ENCODE measurements around the gene WDR20. TPM values are rescaled to one million over a fixed set of nuclear protein-coding genes. Genes with fewer than 3 reads are reported as not detected.

Gene WDR20
- total and polyA plus RNA-seq, 2 donors (not counting 3 experiments of a cell fraction or from before 2014, with no cell fraction given) = 12.2 to 22.4 TPM

DNA sequence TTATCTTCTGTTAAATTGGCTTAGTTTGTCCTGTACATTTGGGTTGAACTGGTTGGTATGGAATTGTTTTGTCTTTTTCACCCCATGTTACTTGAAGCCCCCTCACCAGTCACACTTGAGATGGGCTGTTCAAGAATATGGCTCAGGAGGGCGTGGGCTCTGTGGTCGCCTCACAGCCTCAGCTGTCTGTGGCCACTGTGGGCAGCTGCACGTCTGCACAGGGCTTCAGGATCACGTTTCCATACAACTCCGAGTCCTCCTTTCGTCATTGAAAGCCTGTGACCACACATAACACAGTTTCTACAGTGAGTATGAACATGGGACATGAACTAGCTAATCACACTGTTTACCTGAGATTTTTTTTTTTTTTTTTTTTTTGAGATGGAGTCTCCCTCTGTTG is 84.0 kb downstream of the WDR20 start:
- Histone ChIP-seq H3K27me3 (ENCODE audit: control insufficient read depth in 2 of 2, insufficient read depth in 2 of 2, low read length in 2 of 2) (no peaks in the 10 kb centered on the region), H2AFZ (ENCODE audit: low read depth, low read length) (no peak overlapping the region), H3K4me3 (replicated peaks in 1 of 3; ENCODE audit: insufficient read depth in 1 of 3, low read depth in 1 of 3, low read length in 3 of 3) (no peak overlapping the region), H3K9me3 (replicated peaks; ENCODE audit: control insufficient read depth, insufficient read depth, low read length) (no peaks in the 10 kb centered on the region), H3K36me3 (ENCODE audit: control insufficient read depth in 2 of 2, extremely low read depth in 1 of 2, insufficient read depth in 2 of 2, low read length in 2 of 2) (no peaks in the 10 kb centered on the region), H3K4me2 (ENCODE audit: insufficient read depth, low read length) (no peak overlapping the region), H4K20me1 (replicated peaks; ENCODE audit: control insufficient read depth, extremely low read depth, insufficient read depth, low read length) (no peaks in the 10 kb centered on the region), H3K27ac (ENCODE audit: insufficient read depth, low read depth, low read length) (no peak overlapping the region), H3K79me2 (ENCODE audit: control insufficient read depth, insufficient read depth, low read length) (no peaks in the 10 kb centered on the region), H3K9ac (replicated peaks; ENCODE audit: extremely low read depth, insufficient read depth, low read length) (no peak overlapping the region), H3K9me1 (replicated peaks; ENCODE audit: control insufficient read depth, extremely low read depth, insufficient read depth, low read length) (no peaks in the 10 kb centered on the region), H3K4me1 (ENCODE audit: control insufficient read depth, extremely low read depth, insufficient read depth, low read length) (peaks cover 8% of the 10 kb centered on the region)
- dilution Hi-C loops (cut with MboI; ENCODE audit: extremely low pct_ligation_motif_present, low sequenced_read_pairs) (no loop called here), intact Hi-C loops (cut with micrococcal nuclease) (no loop called here)
- BruUV-seq (replicated peaks) = no TSS peak
- FAIRE-seq = no peak
- CTCF ChIA-PET = no interaction called here
- TF ChIP-seq, protein P1, sequence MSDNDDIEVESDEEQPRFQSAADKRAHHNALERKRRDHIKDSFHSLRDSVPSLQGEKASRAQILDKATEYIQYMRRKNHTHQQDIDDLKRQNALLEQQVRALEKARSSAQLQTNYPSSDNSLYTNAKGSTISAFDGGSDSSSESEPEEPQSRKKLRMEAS (IDR thresholded peaks at IDR 0.05; ENCODE audit: insufficient read depth, insufficient read length) = no peak
- POLR2A ChIA-PET = no interaction called here
- no peak for DNase-seq (ENCODE audit: low read depth, low spot score)

DNA sequence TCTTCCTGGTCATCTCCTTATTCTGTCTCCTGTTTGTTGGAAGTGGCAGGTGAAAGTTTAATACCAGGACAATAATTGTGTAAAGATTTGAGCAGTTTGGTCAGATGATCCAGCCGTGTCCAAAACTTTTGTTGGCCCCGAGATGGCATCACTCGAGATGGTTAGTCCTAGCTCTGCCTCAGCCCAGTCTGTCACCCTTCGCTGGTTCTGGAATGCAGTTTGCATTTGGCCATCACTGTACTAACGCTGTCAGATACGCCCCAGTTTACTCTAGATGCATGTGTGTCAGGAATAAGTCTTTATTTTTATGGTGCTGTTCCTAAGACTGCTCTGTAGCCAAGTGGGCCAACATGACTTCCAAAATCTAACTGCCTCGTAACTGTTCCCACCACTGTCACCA is 85.7 kb downstream of the WDR20 start:
- Histone ChIP-seq H3K4me2 (ENCODE audit: insufficient read depth, low read length) (no peak overlapping the region), H3K27ac (ENCODE audit: insufficient read depth, low read depth, low read length) (no peak overlapping the region), H3K9ac (replicated peaks; ENCODE audit: extremely low read depth, insufficient read depth, low read length) (no peak overlapping the region), H3K79me2 (ENCODE audit: control insufficient read depth, insufficient read depth, low read length) (no peaks in the 10 kb centered on the region), H3K4me3 (replicated peaks in 1 of 3; ENCODE audit: insufficient read depth in 1 of 3, low read depth in 1 of 3, low read length in 3 of 3) (no peak overlapping the region), H3K9me3 (replicated peaks; ENCODE audit: control insufficient read depth, insufficient read depth, low read length) (no peaks in the 10 kb centered on the region), H3K9me1 (replicated peaks; ENCODE audit: control insufficient read depth, extremely low read depth, insufficient read depth, low read length) (no peaks in the 10 kb centered on the region), H4K20me1 (replicated peaks; ENCODE audit: control insufficient read depth, extremely low read depth, insufficient read depth, low read length) (no peaks in the 10 kb centered on the region), H3K36me3 (ENCODE audit: control insufficient read depth in 2 of 2, extremely low read depth in 1 of 2, insufficient read depth in 2 of 2, low read length in 2 of 2) (no peaks in the 10 kb centered on the region), H3K27me3 (ENCODE audit: control insufficient read depth in 2 of 2, insufficient read depth in 2 of 2, low read length in 2 of 2) (no peaks in the 10 kb centered on the region), H3K4me1 (ENCODE audit: control insufficient read depth, extremely low read depth, insufficient read depth, low read length) (peaks cover 8% of the 10 kb centered on the region), H2AFZ (ENCODE audit: low read depth, low read length) (no peak overlapping the region)
- FAIRE-seq = no peak
- no TSS peak for BruUV-seq (replicated peaks)
- ChIA-PET POLR2A (no interaction called here), CTCF (interaction anchor here (1.4 kb wide), 1 partner anchor 12 kb away, joined by 3 read pairs; no protein-coding TSS in a partner anchor)
- DNase-seq (ENCODE audit: low read depth, low spot score) = no peak
- intact Hi-C loops (cut with micrococcal nuclease) = no loop called here
- dilution Hi-C loops (cut with MboI; ENCODE audit: extremely low pct_ligation_motif_present, low sequenced_read_pairs) = no loop called here
- TF ChIP-seq EZH2 (IDR thresholded peaks at IDR 0.05; ENCODE audit: borderline replicate concordance, low read depth, low read length, severe bottlenecking) = no peak
- TF ChIP-seq, protein P2, sequence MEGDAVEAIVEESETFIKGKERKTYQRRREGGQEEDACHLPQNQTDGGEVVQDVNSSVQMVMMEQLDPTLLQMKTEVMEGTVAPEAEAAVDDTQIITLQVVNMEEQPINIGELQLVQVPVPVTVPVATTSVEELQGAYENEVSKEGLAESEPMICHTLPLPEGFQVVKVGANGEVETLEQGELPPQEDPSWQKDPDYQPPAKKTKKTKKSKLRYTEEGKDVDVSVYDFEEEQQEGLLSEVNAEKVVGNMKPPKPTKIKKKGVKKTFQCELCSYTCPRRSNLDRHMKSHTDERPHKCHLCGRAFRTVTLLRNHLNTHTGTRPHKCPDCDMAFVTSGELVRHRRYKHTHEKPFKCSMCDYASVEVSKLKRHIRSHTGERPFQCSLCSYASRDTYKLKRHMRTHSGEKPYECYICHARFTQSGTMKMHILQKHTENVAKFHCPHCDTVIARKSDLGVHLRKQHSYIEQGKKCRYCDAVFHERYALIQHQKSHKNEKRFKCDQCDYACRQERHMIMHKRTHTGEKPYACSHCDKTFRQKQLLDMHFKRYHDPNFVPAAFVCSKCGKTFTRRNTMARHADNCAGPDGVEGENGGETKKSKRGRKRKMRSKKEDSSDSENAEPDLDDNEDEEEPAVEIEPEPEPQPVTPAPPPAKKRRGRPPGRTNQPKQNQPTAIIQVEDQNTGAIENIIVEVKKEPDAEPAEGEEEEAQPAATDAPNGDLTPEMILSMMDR (IDR thresholded peaks at IDR 0.05; ENCODE audit: extremely low read depth in 1 of 2, insufficient read depth in 1 of 2, low read depth in 1 of 2, low read length in 2 of 2) = no peak
- TF ChIP-seq POLR2A (IDR thresholded peaks at IDR 0.05; ENCODE audit: low read depth, low read length) = no peak
- TF ChIP-seq JUN (IDR thresholded peaks at IDR 0.05; ENCODE audit: borderline replicate concordance, insufficient read depth, insufficient read length, low read depth) = no peak
- no peak for TF ChIP-seq GATA2 (IDR thresholded peaks at IDR 0.05; ENCODE audit: insufficient read depth, insufficient read length, low read depth, low read length)
- TF ChIP-seq, protein P1 (IDR thresholded peaks at IDR 0.05; ENCODE audit: insufficient read depth, insufficient read length) = no peak
- TF ChIP-seq FOS (IDR thresholded peaks at IDR 0.05; ENCODE audit: borderline replicate concordance, insufficient read depth, low read length) = no peak
- no peak for TF ChIP-seq MYC (IDR thresholded peaks at IDR 0.05; ENCODE audit: low read depth, low read length)
- TF ChIP-seq POLR2AphosphoS5 (IDR thresholded peaks at IDR 0.05; ENCODE audit: insufficient read depth, low read depth, low read length) = no peak
